SU-DHL-6 (cell line): ENCODE measurements around the gene E4F1.

Experiments used
- H2AFZ ChIP-seq: fragments of 200-600 bp; sonication (generic); 2 replicates; pipeline ENCODE4 v1.6.1; 2014; ENCODE audit warnings: low read depth, mild to moderate bottlenecking, moderate library complexity, mixed read lengths, antibody characterized with exemption, low read length; ENCODE audit not compliant: severe bottlenecking
- H3F3A ChIP-seq: fragments of 200-600 bp; shearing (Covaris generic); 2 replicates; pipeline ENCODE4 v1.6.0; 2016; ENCODE audit warnings: antibody characterized with exemption, mild to moderate bottlenecking; ENCODE audit not compliant: insufficient read depth
- H3K27ac ChIP-seq: fragments of 200-600 bp; sonication (generic); 2 replicates; pipeline ENCODE4 v1.5.1; 2016; ENCODE audit warnings: low read depth, mild to moderate bottlenecking, low read length, moderate library complexity, mixed read lengths
- H3K27me3 ChIP-seq: fragments of 200-600 bp; sonication (generic), shearing (Covaris generic); 2 replicates; pipeline ENCODE4 v1.6.0; 2014; ENCODE audit warnings: mild to moderate bottlenecking, low read length
- H3K36me3 ChIP-seq: fragments of 200-600 bp; sonication (generic); 2 replicates; pipeline ENCODE4 v1.6.1; 2014; ENCODE audit warnings: mild to moderate bottlenecking, low read length, mixed read lengths
- H3K4me2 ChIP-seq: fragments of 300-600, 200-600 bp; shearing (Covaris generic), sonication (generic); 2 replicates; pipeline ENCODE4 v1.6.0; 2014; ENCODE audit warnings: low read length, low read depth, mild to moderate bottlenecking; ENCODE audit not compliant: poor library complexity, severe bottlenecking
- H3K4me3 ChIP-seq: fragments of 200-600 bp; sonication (generic); 2 replicates; pipeline ENCODE4 v1.5.1; 2014; ENCODE audit warnings: antibody characterized with exemption, low read length, mild to moderate bottlenecking, mixed read lengths; ENCODE audit not compliant: insufficient read depth, poor library complexity, severe bottlenecking
- H3K79me2 ChIP-seq: fragments of 200-600 bp; sonication (generic); 2 replicates; pipeline ENCODE4 v1.6.1; 2014; ENCODE audit warnings: mild to moderate bottlenecking, low read length, moderate library complexity; ENCODE audit not compliant: insufficient read depth
- H3K9ac ChIP-seq: fragments of 200-600 bp; sonication (generic); 2 replicates; pipeline ENCODE4 v1.7.0; 2014; ENCODE audit warnings: mild to moderate bottlenecking, low read length
- H3K9me2 ChIP-seq: fragments of 200-600 bp; sonication (generic); replicated peaks from 2 replicates; pipeline ENCODE4 v1.6.1; 2014; ENCODE audit warnings: low read length; ENCODE audit not compliant: insufficient read depth
- H3K9me3 ChIP-seq: fragments of 200-600 bp; sonication (generic); 2 replicates; pipeline ENCODE4 v1.6.1; 2014; ENCODE audit warnings: low read length, mixed read lengths; ENCODE audit not compliant: insufficient read depth
- H4K20me1 ChIP-seq: fragments of 200-600 bp; sonication (generic); 2 replicates; pipeline ENCODE4 v1.6.1; 2014; ENCODE audit warnings: low read depth, mild to moderate bottlenecking, antibody characterized with exemption, low read length, moderate library complexity, mixed read lengths
- CTCF ChIP-seq: fragments of 200-600 bp; sonication (generic); IDR thresholded peaks from one replicate; pipeline ENCODE4 v1.5.1; 2017; ENCODE audit warnings: antibody characterized with exemption, mild to moderate bottlenecking, low read length, moderate library complexity; ENCODE audit not compliant: insufficient read depth, poor library complexity, severe bottlenecking
- EZH2phosphoT487 ChIP-seq: fragments of 200-600 bp; sonication (generic), shearing (Covaris generic); conservative IDR thresholded peaks from 2 replicates; pipeline ENCODE4 v1.6.1; 2018; ENCODE audit warnings: mild to moderate bottlenecking, antibody characterized with exemption, low read length, moderate library complexity, mixed read lengths

Gene E4F1

GRCh38 chr16:2205104-2205966 is 18.1 kb upstream of the E4F1 start, which contains the start of gene MLST8:
Gene MLST8 (plus strand): TSS chr16:2205454. CDS start chr16:2206086, 632 bp downstream.
- no peaks in the 10 kb centered on the region for H4K20me1 ChIP-seq
- peaks cover 8% of the 10 kb centered on the region; the same call in 1 of the 2 replicates for H3K79me2 ChIP-seq
- H3K27me3 ChIP-seq: no peaks in the 10 kb centered on the region
- peak within 1 kb of the TSS; percentile 86 for H3K4me3 ChIP-seq
- H3F3A ChIP-seq: no peaks in the 10 kb centered on the region
- no peaks in the 10 kb centered on the region for H3K36me3 ChIP-seq
- H3K9ac ChIP-seq: peak within 1 kb of the TSS; percentile 90
- no peaks in the 10 kb centered on the region for H3K9me2 ChIP-seq
- peak within 1 kb of the TSS; percentile 90 for H2AFZ ChIP-seq
- TF ChIP-seq EZH2phosphoT487 (no peak), CTCF (no peak)
- peak within 1 kb of the TSS; percentile 79 for H3K4me2 ChIP-seq
- H3K9me3 ChIP-seq: no peaks in the 10 kb centered on the region
- H3K27ac ChIP-seq: peak within 1 kb of the TSS; percentile 74

GRCh38 chr16:2205967-2206313 is 17.5 kb upstream of the E4F1 start:
- Histone ChIP-seq H2AFZ (peak overlapping the region; percentile 9), H3K27ac (peak overlapping the region; percentile 74), H3K27me3 (no peaks in the 10 kb centered on the region), H3K36me3 (no peaks in the 10 kb centered on the region), H3K9me3 (no peaks in the 10 kb centered on the region), H3K9ac (peak overlapping the region; percentile 90), H3F3A (no peaks in the 10 kb centered on the region), H3K79me2 (peaks cover 8% of the 10 kb centered on the region; the same call in 1 of the 2 replicates), H3K9me2 (no peaks in the 10 kb centered on the region), H3K4me3 (peak overlapping the region; percentile 86), H4K20me1 (no peaks in the 10 kb centered on the region), H3K4me2 (peak overlapping the region; percentile 79)
- TF ChIP-seq CTCF: no peak
- TF ChIP-seq EZH2phosphoT487: no peak

GRCh38 chr16:2206420-2206779 is 17.0 kb upstream of the E4F1 start:
- Histone ChIP-seq H3K9ac (peak overlapping the region; percentile 90), H3F3A (peaks cover 3% of the 10 kb centered on the region; the same call in 1 of the 2 replicates), H3K27ac (peak overlapping the region; percentile 74), H3K9me2 (no peaks in the 10 kb centered on the region), H3K27me3 (no peaks in the 10 kb centered on the region), H3K9me3 (no peaks in the 10 kb centered on the region), H2AFZ (no peak overlapping the region), H3K4me2 (peak overlapping the region; percentile 79), H4K20me1 (no peaks in the 10 kb centered on the region), H3K79me2 (peaks cover 8% of the 10 kb centered on the region; the same call in 1 of the 2 replicates), H3K4me3 (peak overlapping the region; percentile 86), H3K36me3 (no peaks in the 10 kb centered on the region)
- TF ChIP-seq EZH2phosphoT487 (no peak), CTCF (no peak)
